ENCODE data around the gene GGT6.

GRCh38 chr17:4590981-4591453 is 30.6 kb upstream of the GGT6 start:
- TF ChIP-seq CTCF (IDR thresholded peaks at IDR 0.05) (no peak), POLR2AphosphoS5 (IDR thresholded peaks at IDR 0.05) (no peak), POLR2A (IDR thresholded peaks at IDR 0.05; ENCODE audit: low read depth) (no peak), EP300 (IDR thresholded peaks at IDR 0.05) (no peak)
